ENCODE results near the gene ASNSD1.
"Not testable (repeated sequence)": the region's sequence is repeated elsewhere in the genome, so short reads cannot be mapped to it uniquely, and the experiment has no call there.

ASNSD1 gene

GRCh38 chr2:189658306-189659212 lies 2.7 kb upstream of the ASNSD1 start:
- no peak for TF ChIP-seq CTCF (conservative IDR thresholded peaks at IDR 0.05; ENCODE audit: low read depth)
- no peak for DNase-seq (ENCODE audit: low spot score)
- POLR2A ChIA-PET (ENCODE audit: low non-redundant PET) = no interaction called here
- H3K27ac ChIP-seq = no peak overlapping the region
- CTCF ChIA-PET = interaction anchor here (1.0 to 1.3 kb wide), 2 partner anchors 40 to 41 kb away, joined by 3 to 4 read pairs; no protein-coding TSS in a partner anchor

GRCh38 chr2:189659734-189660133 lies 1.5 kb upstream of the ASNSD1 start:
- TF ChIP-seq CTCF (conservative IDR thresholded peaks at IDR 0.05; ENCODE audit: low read depth) = no peak
- CTCF ChIA-PET = interaction anchor here (0.6 to 1.0 kb wide), 2 partner anchors 26 to 39 kb away, joined by 3 to 4 read pairs; no protein-coding TSS in a partner anchor
- H3K27ac ChIP-seq = no peak overlapping the region
- no peak for DNase-seq (ENCODE audit: low spot score)
- POLR2A ChIA-PET (ENCODE audit: low non-redundant PET) = no interaction called here

- no peak overlapping the region for H3K27ac ChIP-seq
- no peak for TF ChIP-seq CTCF (conservative IDR thresholded peaks at IDR 0.05; ENCODE audit: low read depth)
- ChIA-PET POLR2A (ENCODE audit: low non-redundant PET) (no interaction called here), CTCF (interaction anchor here (0.6 to 1.6 kb wide), 23 partner anchors 10 to 441 kb away, joined by 3 to 12 read pairs (median 3); partner anchors contain the start of genes ANKAR and OSGEPL1)
- DNase-seq (ENCODE audit: low spot score) = no peak
These were observed 484 bp upstream of the ASNSD1 start for GRCh38 chr2:189660803-189661147.

GRCh38 chr2:189661957-189662321 lies 680 bp downstream of the ASNSD1 start:
- no peak for DNase-seq (ENCODE audit: low spot score)
- peak overlapping the region; percentile 73 for H3K27ac ChIP-seq
- POLR2A ChIA-PET (ENCODE audit: low non-redundant PET) = no interaction called here
- no peak for TF ChIP-seq CTCF (conservative IDR thresholded peaks at IDR 0.05; ENCODE audit: low read depth)
- CTCF ChIA-PET = interaction anchor here (0.6 to 1.6 kb wide), 6 partner anchors 10 to 592 kb away, joined by 3 to 12 read pairs (median 6); partner anchors contain the start of genes ANKAR and OSGEPL1

- ChIA-PET CTCF (interaction anchor here (0.5 to 1.5 kb wide), 4 partner anchors 11 to 631 kb away, joined by 3 to 9 read pairs (median 4); partner anchors contain the start of gene OSGEPL1), POLR2A (ENCODE audit: low non-redundant PET) (no interaction called here)
- no peak overlapping the region for H3K27ac ChIP-seq
- no peak for TF ChIP-seq CTCF (conservative IDR thresholded peaks at IDR 0.05; ENCODE audit: low read depth)
- no peak for DNase-seq (ENCODE audit: low spot score)
These were observed 1.5 kb downstream of the ASNSD1 start for GRCh38 chr2:189662669-189663226.

GRCh38 chr2:189663319-189663718 lies 2.1 kb downstream of the ASNSD1 start:
- H3K27ac ChIP-seq; POLR2A ChIA-PET (ENCODE audit: low non-redundant PET); DNase-seq (ENCODE audit: low spot score): not testable (repeated sequence)
- CTCF ChIA-PET = interaction anchor here (0.5 to 0.9 kb wide), 3 partner anchors 11 to 631 kb away, joined by 3 read pairs; partner anchors contain the start of gene ANKAR

- no peak for TF ChIP-seq CTCF (conservative IDR thresholded peaks at IDR 0.05; ENCODE audit: low read depth)
- CTCF ChIA-PET = no interaction called here
- no peak for DNase-seq (ENCODE audit: low spot score)
- POLR2A ChIA-PET (ENCODE audit: low non-redundant PET) = no interaction called here
- no peak overlapping the region for H3K27ac ChIP-seq
These were observed 8.7 kb downstream of the ASNSD1 start for GRCh38 chr2:189669913-189670312.
